ENCODE data around the gene IFFO2.

Gene IFFO2

GRCh38 chr1:18868801-18869424 lies 87.6 kb downstream of the IFFO2 start:
- Mint-ChIP-seq H3K36me3 (ENCODE audit: low read depth) (no peaks in the 10 kb centered on the region), H3K9me3 (no peaks in the 10 kb centered on the region), H3K27me3 (ENCODE audit: low read depth) (peaks cover 38% of the 10 kb centered on the region), H3K4me1 (peaks cover 7% of the 10 kb centered on the region), H3K27ac (no peak overlapping the region), H3K4me3 (no peak overlapping the region)
- no peak for TF ChIP-seq CTCF (IDR thresholded peaks at IDR 0.05; ENCODE audit: unreplicated experiment in 3 of 3)

GRCh38 chr1:18868354-18868753 lies 88.1 kb downstream of the IFFO2 start:
- Mint-ChIP-seq H3K27ac (no peak overlapping the region), H3K4me3 (no peak overlapping the region), H3K4me1 (peaks cover 7% of the 10 kb centered on the region), H3K9me3 (no peaks in the 10 kb centered on the region), H3K27me3 (ENCODE audit: low read depth) (peaks cover 38% of the 10 kb centered on the region), H3K36me3 (ENCODE audit: low read depth) (no peaks in the 10 kb centered on the region)
- TF ChIP-seq CTCF (IDR thresholded peaks at IDR 0.05; ENCODE audit: unreplicated experiment in 3 of 3) = no peak

GRCh38 chr1:18866846-18867245 lies 89.6 kb downstream of the IFFO2 start:
- H3K4me1 Mint-ChIP-seq = peaks cover 7% of the 10 kb centered on the region
- H3K27ac Mint-ChIP-seq = no peak overlapping the region
- no peaks in the 10 kb centered on the region for H3K36me3 Mint-ChIP-seq (ENCODE audit: low read depth)
- no peak overlapping the region for H3K4me3 Mint-ChIP-seq
- peaks cover 42% of the 10 kb centered on the region for H3K27me3 Mint-ChIP-seq (ENCODE audit: low read depth)
- no peaks in the 10 kb centered on the region for H3K9me3 Mint-ChIP-seq
- no peak for TF ChIP-seq CTCF (IDR thresholded peaks at IDR 0.05; ENCODE audit: unreplicated experiment in 3 of 3)

GRCh38 chr1:18866314-18866713 lies 90.2 kb downstream of the IFFO2 start:
- H3K27ac Mint-ChIP-seq = no peak overlapping the region
- H3K4me3 Mint-ChIP-seq = no peak overlapping the region
- peaks cover 7% of the 10 kb centered on the region for H3K4me1 Mint-ChIP-seq
- H3K9me3 Mint-ChIP-seq = no peaks in the 10 kb centered on the region
- no peaks in the 10 kb centered on the region for H3K36me3 Mint-ChIP-seq (ENCODE audit: low read depth)
- peaks cover 44% of the 10 kb centered on the region for H3K27me3 Mint-ChIP-seq (ENCODE audit: low read depth)
- TF ChIP-seq CTCF (IDR thresholded peaks at IDR 0.05; ENCODE audit: unreplicated experiment in 3 of 3) = no peak

- peaks cover 41% of the 10 kb centered on the region for H3K27me3 Mint-ChIP-seq (ENCODE audit: low read depth)
- no peak overlapping the region for H3K27ac Mint-ChIP-seq
- H3K9me3 Mint-ChIP-seq = no peaks in the 10 kb centered on the region
- H3K36me3 Mint-ChIP-seq (ENCODE audit: low read depth) = no peaks in the 10 kb centered on the region
- no peak overlapping the region for H3K4me3 Mint-ChIP-seq
- H3K4me1 Mint-ChIP-seq = peaks cover 3% of the 10 kb centered on the region
- no peak for TF ChIP-seq CTCF (IDR thresholded peaks at IDR 0.05; ENCODE audit: unreplicated experiment in 3 of 3)
These were observed 91.3 kb downstream of the IFFO2 start for GRCh38 chr1:18865176-18865575.

GRCh38 chr1:18861590-18861989 lies 94.9 kb downstream of the IFFO2 start:
- no peak overlapping the region for H3K4me3 Mint-ChIP-seq
- TF ChIP-seq CTCF (IDR thresholded peaks at IDR 0.05; ENCODE audit: unreplicated experiment in 3 of 3) = no peak
- H3K9me3 Mint-ChIP-seq = no peaks in the 10 kb centered on the region
- H3K27me3 Mint-ChIP-seq (ENCODE audit: low read depth) = peaks cover 26% of the 10 kb centered on the region
- no peaks in the 10 kb centered on the region for H3K36me3 Mint-ChIP-seq (ENCODE audit: low read depth)
- H3K27ac Mint-ChIP-seq = no peak overlapping the region
- no peaks in the 10 kb centered on the region for H3K4me1 Mint-ChIP-seq
